Sigmoid colon (tissue), 7 donors: ENCODE measurements around the gene PTTG2. TPM values are rescaled to one million over a fixed set of nuclear protein-coding genes. Genes with fewer than 3 reads are reported as not detected.

Experiments
- DNase-seq: peaks from one replicate; pipeline ENCODE4 v3.0.0-alpha.2; 2019
- H3K27ac ChIP-seq, 4 donors: fragments of 200-600 bp; sonication (generic); one replicate each; pipeline ENCODE4 v1.5.1; 2016 to 2019; ENCODE audit warnings: mild to moderate bottlenecking in 1 of 4
- H3K27me3 ChIP-seq, 3 donors: fragments of 200-600 bp; sonication (generic); one replicate each; pipeline ENCODE4 v1.5.1; 2019; ENCODE audit warnings: mild to moderate bottlenecking in 1 of 3
- H3K36me3 ChIP-seq, 4 donors: fragments of 200-600 bp; sonication (generic); one replicate each; pipeline ENCODE4 v1.5.1; 2016 to 2019
- H3K4me1 ChIP-seq, 4 donors: fragments of 200-600 bp; sonication (generic); one replicate each; pipeline ENCODE4 v1.5.1; 2017 to 2019
- H3K4me3 ChIP-seq, 4 donors: fragments of 200-600 bp; sonication (generic); one replicate each; pipeline ENCODE4 v1.5.1; 2017 to 2019; ENCODE audit warnings: mild to moderate bottlenecking in 2 of 4, moderate library complexity in 1 of 4
- H3K9me3 ChIP-seq, 4 donors: fragments of 200-600 bp in 3 of 4; sonication (generic) in 3 of 4; one replicate each; pipeline versions ENCODE4 v1.5.1 to v1.6.1; 2013 to 2019
- EP300 ChIP-seq, 4 donors: sonication (generic); formaldehyde crosslinking; IDR thresholded peaks; one replicate each; pipeline ENCODE4 v1.6.1; 2017; ENCODE audit warnings: antibody characterized with exemption in 4 of 4
- POLR2A ChIP-seq, 2 donors: fragments of 450-650 bp; IDR thresholded peaks; one replicate each; pipeline ENCODE4 v1.6.1; 2016; ENCODE audit warnings: antibody characterized with exemption in 2 of 2, mild to moderate bottlenecking in 2 of 2, moderate library complexity in 2 of 2
- POLR2AphosphoS5 ChIP-seq, 4 donors: sonication (generic); formaldehyde crosslinking; IDR thresholded peaks; one replicate each; pipeline ENCODE4 v1.6.1; 2017; ENCODE audit warnings: antibody characterized with exemption in 4 of 4
- WGBS, 2 donors: extraction: QIAGEN DNeasy Blood & Tissue Kit; methylation state at CpG; one replicate each; pipeline ENCODE4 v1.1.7; 2013; 5-methylcytosine and 5-hydroxymethylcytosine counted together
- intact Hi-C: fragments of 100-400 bp; cut with DNase I; formaldehyde crosslinking; loops from one replicate; pipeline ENCODE4 v1.15.1; 2023
- polyA plus RNA-seq, 3 donors: library from polyadenylated mRNA; stranded (reverse); fragments of 200-250 nt; gene quantifications; one replicate each; pipeline ENCODE4 v1.2.3, GENCODE V29; 2013
- total RNA-seq, 4 donors: library from RNA; depleted of rRNA; stranded (reverse); fragments of >200 nt; gene quantifications; one replicate each; pipeline ENCODE4 v1.1.0, GENCODE V29; 2016
- TF ChIP-seq, protein P1 (sequence below), 4 experiments: fragments of 450-650 bp in 3 of 4; fragments of 200-600 bp in 1 of 4; IDR thresholded peaks; one replicate each; pipeline ENCODE4 v1.5.1; 2016 to 2019; ENCODE audit warnings: antibody characterized with exemption in 4 of 4, mild to moderate bottlenecking in 3 of 4, moderate library complexity in 2 of 4
- donor health status: healthy with polysubstance abuse.
- donor health status: Bipolar disorder and iron deficiency.
- donor health status: healthy.

PTTG2 gene
- total and polyA plus RNA-seq, 7 donors = 0.28 to 7.7 (median 5.7) TPM; not detected in 2

- Histone ChIP-seq H3K4me3 (no peak overlapping the region), H3K36me3 (peaks cover 0 to 5% (median 0%) of the 10 kb centered on the region in 4 donors), H3K27ac (peak overlapping the region in 1 of 4 donors; percentile 65), H3K27me3 (no peaks in the 10 kb centered on the region), H3K4me1 (peaks cover 0 to 46% (median 31%) of the 10 kb centered on the region in 4 donors), H3K9me3 (no peaks in the 10 kb centered on the region)
- intact Hi-C loops = no loop called here
- DNase-seq = no peak
- 69 to 72% methylated on average over 1 of the region's 1 CpG for WGBS, 2 donors
- TF ChIP-seq POLR2AphosphoS5 (IDR thresholded peaks at IDR 0.05) (no peak), POLR2A (IDR thresholded peaks at IDR 0.05) (no peak), EP300 (IDR thresholded peaks at IDR 0.05) (no peak)
- TF ChIP-seq, protein P1, sequence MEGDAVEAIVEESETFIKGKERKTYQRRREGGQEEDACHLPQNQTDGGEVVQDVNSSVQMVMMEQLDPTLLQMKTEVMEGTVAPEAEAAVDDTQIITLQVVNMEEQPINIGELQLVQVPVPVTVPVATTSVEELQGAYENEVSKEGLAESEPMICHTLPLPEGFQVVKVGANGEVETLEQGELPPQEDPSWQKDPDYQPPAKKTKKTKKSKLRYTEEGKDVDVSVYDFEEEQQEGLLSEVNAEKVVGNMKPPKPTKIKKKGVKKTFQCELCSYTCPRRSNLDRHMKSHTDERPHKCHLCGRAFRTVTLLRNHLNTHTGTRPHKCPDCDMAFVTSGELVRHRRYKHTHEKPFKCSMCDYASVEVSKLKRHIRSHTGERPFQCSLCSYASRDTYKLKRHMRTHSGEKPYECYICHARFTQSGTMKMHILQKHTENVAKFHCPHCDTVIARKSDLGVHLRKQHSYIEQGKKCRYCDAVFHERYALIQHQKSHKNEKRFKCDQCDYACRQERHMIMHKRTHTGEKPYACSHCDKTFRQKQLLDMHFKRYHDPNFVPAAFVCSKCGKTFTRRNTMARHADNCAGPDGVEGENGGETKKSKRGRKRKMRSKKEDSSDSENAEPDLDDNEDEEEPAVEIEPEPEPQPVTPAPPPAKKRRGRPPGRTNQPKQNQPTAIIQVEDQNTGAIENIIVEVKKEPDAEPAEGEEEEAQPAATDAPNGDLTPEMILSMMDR (IDR thresholded peaks at IDR 0.05) = no peak
These were observed 7.0 kb upstream of the PTTG2 start for GRCh38 chr4:37953156-37953555.

GRCh38 chr4:37953620-37954293 is 6.4 kb upstream of the PTTG2 start:
- Histone ChIP-seq H3K4me3 (no peak overlapping the region), H3K27me3 (no peaks in the 10 kb centered on the region), H3K27ac (peak overlapping the region in 1 of 4 donors; percentile 65), H3K36me3 (peaks cover 0 to 5% (median 0%) of the 10 kb centered on the region in 4 donors), H3K4me1 (peaks cover 0 to 52% (median 29%) of the 10 kb centered on the region in 4 donors), H3K9me3 (no peaks in the 10 kb centered on the region)
- TF ChIP-seq POLR2A (IDR thresholded peaks at IDR 0.05) (no peak), POLR2AphosphoS5 (IDR thresholded peaks at IDR 0.05) (peak in 1 of 4 donors; percentile 9)
- intact Hi-C loops = no loop called here
- 76 to 78% methylated on average over 7 of the region's 7 CpGs for WGBS, 2 donors
- no peak for DNase-seq

GRCh38 chr4:37956941-37957340 is 3.3 kb upstream of the PTTG2 start:
- no peak overlapping the region for H3K27ac ChIP-seq
- 70 to 73% methylated on average over 4 of the region's 4 CpGs for WGBS, 2 donors
- TF ChIP-seq EP300 (IDR thresholded peaks at IDR 0.05) (no peak), POLR2AphosphoS5 (IDR thresholded peaks at IDR 0.05) (no peak), POLR2A (IDR thresholded peaks at IDR 0.05) (no peak)
- TF ChIP-seq, protein P1 (IDR thresholded peaks at IDR 0.05) = no peak
- intact Hi-C loops = no loop called here
- no peaks in the 10 kb centered on the region for H3K9me3 ChIP-seq
- peaks cover 0 to 34% (median 17%) of the 10 kb centered on the region in 4 donors for H3K4me1 ChIP-seq
- H3K36me3 ChIP-seq = peaks cover 0 to 5% (median 0%) of the 10 kb centered on the region in 4 donors
- no peak overlapping the region for H3K4me3 ChIP-seq
- DNase-seq = no peak
- no peaks in the 10 kb centered on the region for H3K27me3 ChIP-seq

- Histone ChIP-seq H3K36me3 (no peaks in the 10 kb centered on the region), H3K4me1 (peaks cover 0 to 21% (median 7%) of the 10 kb centered on the region in 4 donors)
These were observed 1.3 kb upstream of the PTTG2 start for GRCh38 chr4:37958932-37959331.

DNA sequence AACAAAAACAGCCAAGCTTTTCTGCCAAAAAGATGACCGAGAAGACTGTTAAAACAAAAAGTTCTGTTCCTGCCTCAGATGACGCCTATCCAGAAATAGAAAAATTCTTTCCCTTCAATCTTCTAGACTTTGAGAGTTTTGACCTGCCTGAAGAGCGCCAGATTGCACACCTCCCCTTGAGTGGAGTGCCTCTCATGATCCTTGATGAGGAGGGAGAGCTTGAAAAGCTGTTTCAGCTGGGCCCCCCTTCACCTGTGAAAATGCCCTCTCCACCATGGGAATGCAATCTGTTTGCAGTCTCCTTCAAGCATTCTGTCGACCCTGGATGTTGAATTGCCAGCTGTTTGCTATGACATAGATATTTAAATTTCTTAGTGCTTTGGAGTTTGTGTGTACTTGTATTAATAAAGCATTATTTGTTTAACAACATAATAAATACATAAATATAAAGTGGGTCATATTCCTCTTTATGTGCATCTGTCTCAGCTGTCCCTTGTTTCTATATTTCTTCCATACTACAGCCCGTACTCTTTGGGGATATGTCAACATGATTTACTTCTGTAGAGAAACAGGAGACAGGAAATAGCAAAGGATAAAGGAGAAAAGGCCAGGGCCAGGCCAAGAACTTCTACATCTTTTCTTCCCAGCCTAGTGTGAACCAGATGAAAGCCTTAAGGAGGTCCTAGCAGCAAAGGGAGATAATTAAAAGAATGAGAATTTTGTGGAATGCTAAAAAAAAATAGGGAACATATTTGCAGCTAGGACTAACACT is 667 bp downstream of the PTTG2 start:
- Histone ChIP-seq H3K4me1 (peaks cover 0 to 38% (median 22%) of the 10 kb centered on the region in 4 donors), H3K36me3 (no peaks in the 10 kb centered on the region), H3K27ac (no peak overlapping the region), H3K9me3 (no peaks in the 10 kb centered on the region), H3K4me3 (no peak overlapping the region), H3K27me3 (no peaks in the 10 kb centered on the region)
- no peak for DNase-seq
- intact Hi-C loops = loop anchor here (5.0 kb wide), 1 partner anchor 39 kb away; no protein-coding TSS in a partner anchor
- TF ChIP-seq POLR2A (IDR thresholded peaks at IDR 0.05) (no peak), POLR2AphosphoS5 (IDR thresholded peaks at IDR 0.05) (no peak), EP300 (IDR thresholded peaks at IDR 0.05) (no peak)
- TF ChIP-seq, protein P1 (IDR thresholded peaks at IDR 0.05) = no peak
- WGBS, 2 donors = 81 to 87% methylated on average over 5 of the region's 5 CpGs

More at GRCh38 chr4:37958932-37959331, 1.3 kb upstream of the PTTG2 start:
- no peak for DNase-seq
- no peaks in the 10 kb centered on the region for H3K9me3 ChIP-seq
- H3K27ac ChIP-seq = no peak overlapping the region
- no peak overlapping the region for H3K4me3 ChIP-seq
- TF ChIP-seq POLR2A (IDR thresholded peaks at IDR 0.05) = no peak
- no peak for TF ChIP-seq EP300 (IDR thresholded peaks at IDR 0.05)
- intact Hi-C loops = no loop called here
- no peaks in the 10 kb centered on the region for H3K27me3 ChIP-seq
- WGBS, 2 donors = 75 to 87% methylated on average over 6 of the region's 6 CpGs
